Omental fat pad (tissue), 4 donors: ENCODE measurements around the gene FAS. TPM values are rescaled to one million over a fixed set of nuclear protein-coding genes. Genes with fewer than 3 reads are reported as not detected.

Source experiments
- ATAC-seq: fragments of 150-250 bp; one replicate; pipeline ENCODE4 v1.9.1; 2016; ENCODE audit warnings: mild to moderate bottlenecking, moderate library complexity; ENCODE audit not compliant: low FRiP score
- DNase-seq: peaks from one replicate; pipeline ENCODE4 v3.0.0-alpha.2; 2019; ENCODE audit warnings: low spot score
- CTCF ChIP-seq, 3 donors: fragments of 450-650 bp; IDR thresholded peaks; one replicate each; pipeline ENCODE4 v1.5.1; 2016 to 2017; ENCODE audit warnings: antibody characterized with exemption in 3 of 3, mild to moderate bottlenecking in 3 of 3, moderate library complexity in 2 of 3
- total RNA-seq, 4 donors: library from RNA; depleted of rRNA; stranded (reverse); fragments of >200 nt; gene quantifications; one replicate each; pipeline ENCODE4 v1.1.0, GENCODE V29; 2016

The FAS gene
- total RNA-seq, 4 donors from 2014 or later, result 23.3 to 92.5 (median 46.7) TPM

GRCh38 chr10:89032141-89032891, 41.7 kb downstream of the FAS start:
- peak; percentile 88 for ATAC-seq
- DNase-seq, result peak; percentile 42
- no peak for TF ChIP-seq CTCF (IDR thresholded peaks at IDR 0.05)

- DNase-seq (no peak), ATAC-seq (no peak)
- TF ChIP-seq CTCF (IDR thresholded peaks at IDR 0.05), result no peak
Measured at GRCh38 chr10:89035461-89035860, 44.9 kb downstream of the FAS start.

- DNase-seq, result no peak
- ATAC-seq, result no peak
- no peak for TF ChIP-seq CTCF (IDR thresholded peaks at IDR 0.05)
Measured at GRCh38 chr10:89037096-89037495, 46.5 kb downstream of the FAS start.

GRCh38 chr10:89042562-89042961, 52.0 kb downstream of the FAS start:
- no peak for ATAC-seq
- TF ChIP-seq CTCF (IDR thresholded peaks at IDR 0.05), result no peak
- DNase-seq, result no peak

- DNase-seq (no peak), ATAC-seq (no peak)
- TF ChIP-seq CTCF (IDR thresholded peaks at IDR 0.05), result no peak
Measured at GRCh38 chr10:89043052-89043451, 52.5 kb downstream of the FAS start.

- no peak for TF ChIP-seq CTCF (IDR thresholded peaks at IDR 0.05)
- ATAC-seq, result no peak
- no peak for DNase-seq
Measured at GRCh38 chr10:89047397-89047796, 56.8 kb downstream of the FAS start.

GRCh38 chr10:89051593-89051992, 61.0 kb downstream of the FAS start:
- TF ChIP-seq CTCF (IDR thresholded peaks at IDR 0.05), result no peak
- ATAC-seq (no peak), DNase-seq (no peak)
